Activated CD4-positive, alpha-beta T cell treated with anti-CD3 and anti-CD28 coated beads for 48 hours (primary cell): Measurements from ENCODE around the gene ENG.
"Not testable (repeated sequence)": the region's sequence is repeated elsewhere in the genome, so short reads cannot be mapped to it uniquely, and the experiment has no call there.

ENCODE experiments used
- DNase-seq: peaks from one replicate; pipeline ENCODE4 v3.0.0-alpha.2; 2020

The ENG gene

GRCh38 chr9:127862075-127863011 lies 7.9 kb upstream of the ENG start:
- no peak for DNase-seq

GRCh38 chr9:127860779-127861178 lies 6.3 kb upstream of the ENG start:
- no peak for DNase-seq

DNA sequence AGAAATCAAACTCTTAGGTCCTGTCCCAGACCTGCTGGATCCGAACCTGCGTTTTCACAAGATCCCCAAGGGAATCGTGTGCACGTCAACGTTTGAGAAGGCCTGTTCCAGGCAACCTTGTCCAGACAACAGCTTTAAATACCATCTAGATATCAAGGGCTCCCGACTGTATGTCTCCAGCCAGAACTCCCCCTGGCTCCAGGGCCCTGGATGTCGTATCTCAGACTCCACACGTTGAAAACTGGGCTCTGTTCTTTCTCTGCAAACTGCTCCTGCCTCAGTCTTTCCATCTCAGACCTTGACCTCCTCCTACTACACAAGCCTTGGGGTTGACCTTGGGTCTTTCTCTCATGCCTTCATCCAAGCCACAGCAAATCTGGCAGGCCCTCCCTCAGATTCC lies 5.8 kb upstream of the ENG start:
- DNase-seq, result no peak

- no peak for DNase-seq
Measured at GRCh38 chr9:127858041-127858512, 3.6 kb upstream of the ENG start.

DNA sequence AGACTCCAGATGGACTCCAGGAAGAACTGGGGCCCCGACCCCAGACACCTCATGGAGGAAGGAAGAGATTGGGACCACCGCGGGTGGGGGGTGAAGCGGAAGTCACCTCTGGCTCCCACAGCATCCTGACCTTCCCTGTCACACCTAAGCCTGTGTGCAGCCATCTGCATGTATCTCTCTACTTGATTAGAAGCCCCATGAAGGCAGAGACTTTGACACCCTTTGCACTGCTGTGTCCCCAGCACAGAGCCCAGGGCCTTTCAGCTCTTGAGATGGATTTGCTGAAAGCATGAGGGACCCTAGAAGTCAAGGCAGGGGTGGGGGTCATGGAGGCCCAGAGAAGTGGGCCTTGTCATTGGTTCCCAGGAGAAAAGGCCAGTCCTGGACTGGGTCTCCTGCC lies 2.8 kb upstream of the ENG start:
- DNase-seq, result no peak

- no peak for DNase-seq
Measured at GRCh38 chr9:127856729-127857116, 2.3 kb upstream of the ENG start.

GRCh38 chr9:127856094-127856728 lies 1.8 kb upstream of the ENG start:
- DNase-seq, result no peak

DNA sequence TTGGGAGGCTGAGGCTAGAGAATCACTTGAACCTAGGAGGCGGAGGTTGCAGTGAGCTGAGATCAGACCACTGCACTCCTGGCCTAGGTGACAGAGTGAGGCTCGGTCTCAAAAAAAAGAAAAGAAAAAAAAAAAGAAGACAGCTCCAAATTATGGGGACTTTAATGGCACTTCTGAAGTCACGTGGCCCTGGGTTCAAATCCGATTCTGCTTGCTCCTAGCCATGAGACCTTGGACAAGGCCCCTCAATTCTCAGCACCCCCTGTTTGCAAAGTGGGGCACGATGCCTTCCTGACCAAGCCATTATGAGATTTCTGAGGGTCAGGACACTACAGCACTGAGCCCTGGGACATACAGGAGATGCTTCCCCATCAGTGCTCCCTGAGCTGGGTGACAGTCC lies 1.1 kb upstream of the ENG start:
- no peak for DNase-seq

DNA sequence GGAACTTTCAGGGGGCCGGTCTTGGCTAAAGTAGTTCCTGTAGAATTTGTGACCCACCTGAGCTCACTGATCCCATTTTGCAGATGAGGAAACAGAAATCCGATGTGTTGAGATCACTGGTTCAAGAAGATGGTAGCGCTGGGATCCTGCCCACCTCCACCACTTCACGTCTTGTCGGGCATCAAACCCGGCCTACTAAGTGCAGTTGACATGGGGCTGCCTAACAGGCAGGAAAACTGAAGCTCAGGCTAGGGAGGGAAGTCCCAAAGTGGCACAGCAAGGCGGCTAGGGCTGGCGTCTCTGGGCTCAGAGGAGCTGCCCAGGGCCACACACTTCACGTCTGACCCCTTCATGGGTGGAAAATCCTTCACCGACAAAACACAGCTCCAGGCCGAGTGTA lies 502 bp upstream of the ENG start:
- DNase-seq, result no peak

GRCh38 chr9:127853312-127854183 lies 910 bp downstream of the ENG start:
- no peak for DNase-seq

GRCh38 chr9:127852829-127853228 lies 1.6 kb downstream of the ENG start:
- DNase-seq, result no peak

DNA sequence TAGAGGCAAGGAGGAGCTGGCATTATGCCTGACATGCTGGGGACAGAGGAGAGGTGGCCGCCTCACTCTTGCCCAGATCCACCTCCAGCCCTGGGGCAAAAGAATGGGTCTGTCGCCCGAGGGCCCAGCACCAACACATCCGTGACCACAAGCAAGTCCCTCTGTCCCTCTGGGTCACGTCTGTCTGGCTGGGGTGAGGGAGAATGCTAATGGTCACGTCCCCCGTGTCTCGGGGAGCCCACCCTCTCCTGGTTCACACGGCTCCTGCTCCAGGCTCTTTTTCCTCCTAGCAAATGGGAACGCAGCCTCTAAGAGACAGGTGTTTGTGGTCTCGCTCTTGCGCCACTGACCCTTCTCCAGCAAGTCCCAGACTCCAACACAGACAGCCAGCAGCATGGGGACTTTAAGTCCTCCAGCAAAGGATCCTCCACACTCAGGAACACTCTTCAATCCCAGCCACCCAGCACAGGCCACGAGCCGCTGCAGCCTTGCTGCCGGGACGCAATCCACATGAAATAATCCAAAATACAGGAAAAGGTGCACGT lies 4.1 kb downstream of the ENG start:
- no peak for DNase-seq

- no peak for DNase-seq
Measured at GRCh38 chr9:127848756-127849504, 5.5 kb downstream of the ENG start.

GRCh38 chr9:127847833-127848755 lies 6.4 kb downstream of the ENG start:
- no peak for DNase-seq

DNA sequence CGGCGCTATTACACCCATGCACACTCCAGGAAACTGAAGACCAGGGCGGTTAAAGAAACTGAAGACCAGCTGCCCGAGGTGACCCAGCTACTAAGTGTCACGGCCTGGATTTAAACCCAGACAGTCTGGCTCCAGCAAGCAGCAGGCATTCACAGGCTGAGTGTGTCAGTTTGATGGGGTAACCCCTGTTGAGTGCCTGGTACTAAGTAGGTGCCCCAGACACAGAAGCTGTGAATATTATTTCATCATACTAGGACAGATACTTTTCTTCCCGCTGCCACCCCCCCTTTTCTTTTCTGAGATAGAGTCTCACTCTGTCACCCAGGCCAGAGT lies 7.3 kb downstream of the ENG start:
- DNase-seq, result no peak

DNA sequence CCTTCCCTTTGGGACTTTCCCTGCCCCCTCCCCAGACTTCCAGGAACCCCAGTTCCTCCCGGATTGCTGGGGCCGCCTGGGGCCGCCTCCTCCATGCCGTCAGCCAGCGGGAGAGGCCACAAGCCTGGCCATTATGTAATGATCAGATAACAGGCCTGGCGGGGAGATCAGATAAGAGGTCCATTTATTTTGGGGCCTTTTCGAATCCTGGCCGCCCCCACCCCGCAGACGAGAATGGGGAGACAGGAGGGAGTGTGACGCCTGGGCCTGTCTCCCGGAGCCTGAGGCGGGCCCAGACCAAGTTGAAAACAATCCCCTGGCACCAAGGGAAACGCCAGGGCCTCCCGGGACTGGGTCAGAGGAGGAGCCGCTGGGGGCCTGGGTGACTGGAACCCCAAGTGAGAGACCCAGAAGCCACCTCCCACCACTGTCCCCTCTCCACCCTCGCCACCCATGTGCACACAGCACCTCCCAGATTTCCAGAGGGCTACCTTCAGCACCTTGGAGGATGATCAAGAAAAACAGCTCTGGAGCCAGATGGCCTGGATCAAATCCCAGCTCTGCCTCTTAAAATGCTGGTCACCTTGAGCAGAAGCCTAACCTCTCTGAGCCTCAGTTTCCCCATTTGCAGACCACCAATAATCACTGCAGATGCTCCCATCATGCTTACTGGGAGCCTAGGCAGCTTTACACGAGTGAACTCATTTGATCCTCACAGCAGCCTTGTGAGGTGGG lies 7.8 kb downstream of the ENG start:
- no peak for DNase-seq

GRCh38 chr9:127845619-127846018 lies 8.8 kb downstream of the ENG start:
- DNase-seq, result not testable (repeated sequence)

GRCh38 chr9:127844821-127845359 lies 9.6 kb downstream of the ENG start:
- no peak for DNase-seq

DNA sequence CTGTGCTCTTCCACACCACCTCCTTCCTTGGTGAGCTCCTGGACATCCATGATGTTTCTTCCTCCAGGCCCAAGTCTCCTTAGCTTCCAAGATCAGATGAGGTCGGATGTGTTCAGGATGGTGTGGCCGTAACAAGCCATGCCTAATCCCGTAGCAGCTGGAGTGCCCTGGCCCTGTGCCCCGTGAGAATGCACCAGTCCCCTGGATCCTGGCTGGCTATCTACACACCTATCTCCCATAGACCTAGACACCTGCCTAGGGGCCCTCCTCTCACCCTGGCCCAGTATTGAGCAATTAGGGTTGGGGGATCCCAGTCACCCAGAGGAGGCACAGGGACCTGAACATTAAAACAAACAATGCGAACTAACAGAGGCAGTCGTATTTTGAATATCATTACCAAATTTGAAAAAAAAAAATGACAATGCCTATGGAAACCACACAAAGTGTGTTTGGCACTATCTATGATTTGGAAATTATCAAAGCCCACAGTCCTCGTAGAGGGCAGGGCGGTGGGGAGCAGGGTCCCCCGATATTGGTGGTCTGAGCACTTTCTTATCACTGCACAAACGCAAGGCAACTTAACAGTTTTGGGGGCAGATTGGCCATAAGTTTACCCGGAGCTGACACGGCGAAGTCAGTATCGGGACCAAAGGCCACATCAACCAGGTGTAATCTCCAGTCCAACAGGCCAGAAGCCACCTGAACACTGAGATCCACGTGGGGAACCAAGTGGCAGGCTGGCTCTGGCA lies 13.2 kb downstream of the ENG start:
- DNase-seq, result no peak
